Measurements from ENCODE around the gene HSPB8. TPM values are rescaled to one million over a fixed set of nuclear protein-coding genes. Genes with fewer than 3 reads are reported as not detected.

HSPB8 gene
- total RNA-seq, 1 donor from 2014 or later = 54.6 TPM

DNA sequence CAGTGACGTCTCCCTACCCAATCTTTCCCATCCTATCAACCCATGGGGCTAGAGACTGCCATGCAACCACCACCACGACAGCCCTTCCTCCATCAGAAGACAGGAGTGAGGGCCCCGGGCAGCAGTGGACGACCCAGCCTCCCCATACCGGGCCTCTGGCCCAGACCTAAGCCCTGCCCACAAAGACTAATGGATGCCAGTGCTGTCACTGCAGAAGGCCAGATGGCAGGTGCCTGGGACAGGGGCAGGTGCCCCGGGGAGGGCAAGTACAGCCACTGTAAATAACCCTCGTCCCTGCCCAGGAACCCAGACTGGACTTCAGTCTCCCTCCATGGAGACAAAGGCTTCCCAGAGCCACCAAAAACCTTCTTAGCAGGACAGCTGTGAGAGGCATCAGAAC, 20.3 kb upstream of the HSPB8 start:
- TF ChIP-seq CTCF (IDR thresholded peaks at IDR 0.05; ENCODE audit: insufficient read depth, low read depth, low read length) (no peak), EZH2 (IDR thresholded peaks at IDR 0.05; ENCODE audit: insufficient read depth, low read length) (no peak)
- H2AFZ ChIP-seq (ENCODE audit: low read depth, low read length) = no peak overlapping the region
- no peak for FAIRE-seq
- H3K27me3 Mint-ChIP-seq (ENCODE audit: low read depth, unreplicated experiment) = peaks cover 20% of the 10 kb centered on the region
- no peak overlapping the region for H3K27ac ChIP-seq (ENCODE audit: low read depth, low read length)
- no peaks in the 10 kb centered on the region for H3K9me3 ChIP-seq (ENCODE audit: insufficient read depth, low read depth, low read length)
- H3K36me3 Mint-ChIP-seq (ENCODE audit: low read depth, unreplicated experiment) = no peaks in the 10 kb centered on the region
- H3K27ac Mint-ChIP-seq (ENCODE audit: unreplicated experiment) = no peak overlapping the region
- peaks cover 5% of the 10 kb centered on the region for H3K4me1 Mint-ChIP-seq (ENCODE audit: low read depth, unreplicated experiment)
- H3K36me3 ChIP-seq (ENCODE audit: insufficient read depth, low read length) = no peaks in the 10 kb centered on the region
- no peaks in the 10 kb centered on the region for H3K27me3 ChIP-seq (ENCODE audit: insufficient read depth, low read length)
- H3K9me3 Mint-ChIP-seq (ENCODE audit: unreplicated experiment) = no peaks in the 10 kb centered on the region
- H3K4me3 Mint-ChIP-seq (ENCODE audit: unreplicated experiment) = no peak overlapping the region
- H3K4me3 ChIP-seq (ENCODE audit: insufficient read depth, low read depth, low read length) = no peak overlapping the region
- DNase-seq (ENCODE audit: low read depth) = no peak
- H4K20me1 ChIP-seq (ENCODE audit: insufficient read depth, low read length) = no peaks in the 10 kb centered on the region
- H3K9ac ChIP-seq (ENCODE audit: low read length) = no peak overlapping the region
- no peaks in the 10 kb centered on the region for H3K4me1 ChIP-seq (ENCODE audit: insufficient read depth, low read length)
- no peak overlapping the region for H3K4me2 ChIP-seq (ENCODE audit: low read length)
- no peaks in the 10 kb centered on the region for H3K79me2 ChIP-seq (ENCODE audit: insufficient read depth, low read length)

- Histone ChIP-seq H3K27ac (ENCODE audit: low read depth, low read length) (no peak overlapping the region), H3K4me2 (ENCODE audit: low read length) (no peak overlapping the region), H3K36me3 (ENCODE audit: insufficient read depth, low read length) (no peaks in the 10 kb centered on the region), H3K4me3 (ENCODE audit: insufficient read depth, low read depth, low read length) (no peak overlapping the region), H3K27me3 (ENCODE audit: insufficient read depth, low read length) (no peaks in the 10 kb centered on the region), H4K20me1 (ENCODE audit: insufficient read depth, low read length) (no peaks in the 10 kb centered on the region), H3K9ac (ENCODE audit: low read length) (no peak overlapping the region), H3K79me2 (ENCODE audit: insufficient read depth, low read length) (no peaks in the 10 kb centered on the region), H3K4me1 (ENCODE audit: insufficient read depth, low read length) (no peaks in the 10 kb centered on the region), H3K9me3 (ENCODE audit: insufficient read depth, low read depth, low read length) (no peaks in the 10 kb centered on the region), H2AFZ (ENCODE audit: low read depth, low read length) (no peak overlapping the region)
- Mint-ChIP-seq H3K27ac (ENCODE audit: unreplicated experiment) (no peak overlapping the region), H3K9me3 (ENCODE audit: unreplicated experiment) (no peaks in the 10 kb centered on the region), H3K4me1 (ENCODE audit: low read depth, unreplicated experiment) (no peaks in the 10 kb centered on the region), H3K4me3 (ENCODE audit: unreplicated experiment) (no peak overlapping the region), H3K36me3 (ENCODE audit: low read depth, unreplicated experiment) (no peaks in the 10 kb centered on the region), H3K27me3 (ENCODE audit: low read depth, unreplicated experiment) (peaks cover 26% of the 10 kb centered on the region)
- FAIRE-seq (no peak), DNase-seq (ENCODE audit: low read depth) (no peak)
- TF ChIP-seq CTCF (IDR thresholded peaks at IDR 0.05; ENCODE audit: insufficient read depth, low read depth, low read length) (no peak), EZH2 (IDR thresholded peaks at IDR 0.05; ENCODE audit: insufficient read depth, low read length) (no peak)
Observed at GRCh38 chr12:119159844-119160243, 18.9 kb upstream of the HSPB8 start.

DNA sequence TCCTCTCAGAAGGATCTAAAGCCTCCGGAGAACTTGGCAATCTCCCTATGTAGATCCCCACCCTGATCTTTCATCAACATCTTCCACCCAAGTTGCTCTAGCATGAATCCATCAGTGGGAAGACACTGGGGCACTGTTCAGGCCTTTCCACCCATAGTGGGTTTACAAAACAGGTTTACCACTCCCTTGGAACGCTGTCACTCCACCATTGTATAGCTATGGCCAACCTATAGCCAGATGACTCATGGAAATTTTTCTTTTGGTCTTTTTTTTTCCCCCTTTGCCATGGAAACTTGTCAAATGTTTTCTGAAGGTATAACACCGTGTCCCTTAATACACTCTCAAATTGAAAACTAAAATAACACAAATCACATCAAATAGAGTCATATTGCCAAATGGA, 10.8 kb upstream of the HSPB8 start:
- Mint-ChIP-seq H3K9me3 (ENCODE audit: unreplicated experiment) (no peaks in the 10 kb centered on the region), H3K4me1 (ENCODE audit: low read depth, unreplicated experiment) (peaks cover 11% of the 10 kb centered on the region), H3K4me3 (ENCODE audit: unreplicated experiment) (no peak overlapping the region), H3K27ac (ENCODE audit: unreplicated experiment) (no peak overlapping the region), H3K27me3 (ENCODE audit: low read depth, unreplicated experiment) (peaks cover 26% of the 10 kb centered on the region), H3K36me3 (ENCODE audit: low read depth, unreplicated experiment) (no peaks in the 10 kb centered on the region)
- Histone ChIP-seq H3K9me3 (ENCODE audit: insufficient read depth, low read depth, low read length) (no peaks in the 10 kb centered on the region), H3K36me3 (ENCODE audit: insufficient read depth, low read length) (no peaks in the 10 kb centered on the region), H3K4me1 (ENCODE audit: insufficient read depth, low read length) (no peaks in the 10 kb centered on the region), H3K27me3 (ENCODE audit: insufficient read depth, low read length) (no peaks in the 10 kb centered on the region), H3K4me2 (ENCODE audit: low read length) (no peak overlapping the region), H3K79me2 (ENCODE audit: insufficient read depth, low read length) (no peaks in the 10 kb centered on the region), H2AFZ (ENCODE audit: low read depth, low read length) (no peak overlapping the region), H3K27ac (ENCODE audit: low read depth, low read length) (no peak overlapping the region), H3K4me3 (ENCODE audit: insufficient read depth, low read depth, low read length) (no peak overlapping the region), H4K20me1 (ENCODE audit: insufficient read depth, low read length) (no peaks in the 10 kb centered on the region), H3K9ac (ENCODE audit: low read length) (no peak overlapping the region)
- no peak for TF ChIP-seq EZH2 (IDR thresholded peaks at IDR 0.05; ENCODE audit: insufficient read depth, low read length)
- no peak for TF ChIP-seq CTCF (IDR thresholded peaks at IDR 0.05; ENCODE audit: insufficient read depth, low read depth, low read length)
- FAIRE-seq = no peak
- no peak for DNase-seq (ENCODE audit: low read depth)
